Mucosa of rectum (tissue), 2 donors: Measurements from ENCODE around the gene FAM20C.

Source experiments
- H3K27ac ChIP-seq, 2 donors: one replicate each; pipeline ENCODE4 v1.7.0; 2013; ENCODE audit warnings: inconsistent platforms in 2 of 2, low read depth in 2 of 2, low read length in 2 of 2
- H3K27me3 ChIP-seq, 2 donors: one replicate each; pipeline ENCODE4 v1.7.0; 2013; ENCODE audit warnings: low read length in 2 of 2; ENCODE audit not compliant: control insufficient read depth in 2 of 2, insufficient read depth in 2 of 2
- H3K36me3 ChIP-seq, 2 donors: one replicate each; pipeline ENCODE4 v1.7.0; 2013; ENCODE audit warnings: low read length in 2 of 2; ENCODE audit not compliant: control insufficient read depth in 2 of 2, insufficient read depth in 2 of 2
- H3K4me1 ChIP-seq, 2 donors: one replicate each; pipeline ENCODE4 v1.7.0; 2013; ENCODE audit warnings: low read length in 2 of 2, mild to moderate bottlenecking in 1 of 2; ENCODE audit not compliant: control insufficient read depth in 2 of 2, insufficient read depth in 2 of 2
- H3K4me3 ChIP-seq, 2 donors: one replicate each; pipeline ENCODE4 v1.7.0; 2013; ENCODE audit warnings: low read length in 2 of 2
- H3K9ac ChIP-seq, 2 donors: one replicate each; pipeline ENCODE4 v1.7.0; 2013; ENCODE audit warnings: low read length in 2 of 2, low read depth in 1 of 2, mild to moderate bottlenecking in 1 of 2
- H3K9me3 ChIP-seq, 2 donors: one replicate each; pipeline ENCODE4 v1.7.0; 2013; ENCODE audit warnings: low read length in 2 of 2; ENCODE audit not compliant: control insufficient read depth in 2 of 2
- donor health status: healthy.
- donor health status: Normal muscosa, but diverticular disease.

Gene FAM20C

GRCh38 chr7:167090-167855 is 25.1 kb upstream of the FAM20C start:
- peak overlapping the region in 1 of 2 donors; percentile 1 for H3K27ac ChIP-seq
- H3K36me3 ChIP-seq, result no peaks in the 10 kb centered on the region
- H3K9me3 ChIP-seq, result no peaks in the 10 kb centered on the region
- no peak overlapping the region for H3K9ac ChIP-seq
- peaks cover 0 to 11% of the 10 kb centered on the region in 2 donors for H3K27me3 ChIP-seq
- no peak overlapping the region for H3K4me3 ChIP-seq
- H3K4me1 ChIP-seq, result peaks cover 16 to 21% of the 10 kb centered on the region in 2 donors

DNA sequence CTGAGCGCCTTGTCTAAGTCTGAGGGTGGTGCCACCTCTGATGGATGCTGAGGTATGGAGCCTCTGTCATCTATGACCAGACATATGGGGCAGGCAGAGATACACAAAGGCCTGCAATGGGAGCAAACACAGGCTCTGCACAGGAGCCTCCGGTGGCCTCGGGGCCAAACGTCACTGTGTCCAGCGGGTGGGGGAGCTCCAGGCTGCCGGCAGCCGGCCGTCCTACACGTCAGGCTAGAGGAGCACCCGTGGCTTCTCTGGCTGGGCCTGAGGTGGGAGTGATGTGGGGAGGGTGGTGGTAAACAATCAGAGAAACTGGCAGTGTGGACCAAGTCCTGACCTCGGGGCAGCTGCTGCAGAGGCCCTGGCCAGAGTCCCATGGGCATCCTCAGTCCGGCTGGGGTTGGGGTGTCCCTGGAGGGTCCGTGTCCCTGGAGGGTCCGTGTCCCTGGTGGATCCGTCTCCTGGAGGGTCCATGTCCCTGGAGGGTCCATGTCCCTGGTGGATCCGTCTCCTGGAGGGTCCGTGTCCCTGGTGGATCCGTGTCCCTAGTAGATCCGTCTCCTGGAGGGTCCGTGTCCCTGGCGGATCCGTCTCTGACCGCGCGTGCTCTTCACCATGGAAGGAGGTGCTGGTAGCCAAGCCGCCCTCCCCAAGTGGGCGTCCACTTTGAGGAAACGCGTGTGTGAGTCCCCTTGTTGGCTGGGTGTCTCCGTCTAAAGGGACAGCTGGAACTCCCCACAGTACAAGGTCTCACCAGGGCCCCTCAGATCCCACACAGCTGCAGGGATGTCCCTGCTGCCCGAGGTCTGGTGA is 24.2 kb upstream of the FAM20C start:
- Histone ChIP-seq H3K27ac (no peak overlapping the region), H3K9ac (no peak overlapping the region), H3K36me3 (no peaks in the 10 kb centered on the region), H3K4me1 (peaks cover 16 to 21% of the 10 kb centered on the region in 2 donors), H3K27me3 (peaks cover 0 to 7% of the 10 kb centered on the region in 2 donors), H3K4me3 (no peak overlapping the region), H3K9me3 (no peaks in the 10 kb centered on the region)

- Histone ChIP-seq H3K4me1 (peaks cover 12 to 16% of the 10 kb centered on the region in 2 donors), H3K27me3 (no peaks in the 10 kb centered on the region), H3K9me3 (no peaks in the 10 kb centered on the region), H3K4me3 (no peak overlapping the region), H3K27ac (no peak overlapping the region), H3K9ac (no peak overlapping the region), H3K36me3 (no peaks in the 10 kb centered on the region)
Measured at GRCh38 chr7:169276-170172, 22.8 kb upstream of the FAM20C start.

DNA sequence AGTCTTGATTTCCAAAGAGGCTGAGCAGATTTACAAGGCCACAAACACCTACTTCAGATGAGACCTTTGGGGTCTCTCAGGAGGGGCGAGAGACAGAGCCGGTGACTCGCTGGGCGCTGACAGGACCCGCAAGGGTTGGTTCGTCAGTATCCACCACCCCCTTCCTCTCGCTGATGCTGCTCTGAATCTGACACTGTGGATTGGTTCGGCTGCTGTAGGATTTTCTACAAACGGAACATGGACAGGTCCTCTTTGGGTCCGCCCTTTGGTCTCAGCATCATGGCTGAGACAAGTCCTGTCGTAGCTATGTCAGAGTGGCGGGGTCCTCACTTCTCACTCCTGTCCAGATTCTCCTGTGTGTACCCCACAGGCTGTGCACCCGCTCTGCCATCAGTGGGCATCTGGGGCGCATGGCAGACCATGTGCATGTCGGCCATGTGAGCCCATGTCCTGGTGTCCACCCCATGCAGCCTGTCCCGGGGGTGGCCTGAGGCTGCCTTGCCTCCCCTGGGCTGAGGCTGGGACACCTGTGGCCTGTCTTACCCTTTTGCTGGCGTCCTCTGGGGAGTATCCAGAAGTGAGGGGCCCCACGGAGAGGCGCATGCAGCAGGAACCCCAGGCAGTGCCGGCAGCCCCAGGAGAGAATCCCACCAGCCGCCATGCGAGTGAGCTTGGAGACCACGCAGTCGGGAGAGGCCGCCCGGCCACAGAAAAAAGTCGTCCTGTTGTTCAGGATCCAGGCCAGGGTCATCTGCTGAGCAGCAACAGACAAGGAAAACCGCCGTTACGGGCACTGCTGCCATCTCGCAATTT is 21.6 kb upstream of the FAM20C start:
- Histone ChIP-seq H3K27ac (no peak overlapping the region), H3K4me3 (no peak overlapping the region), H3K36me3 (no peaks in the 10 kb centered on the region), H3K9ac (no peak overlapping the region), H3K4me1 (peaks cover under 1 to 7% of the 10 kb centered on the region in 2 donors), H3K27me3 (no peaks in the 10 kb centered on the region), H3K9me3 (no peaks in the 10 kb centered on the region)

- Histone ChIP-seq H3K4me3 (no peak overlapping the region), H3K4me1 (peaks cover 0 to 3% of the 10 kb centered on the region in 2 donors), H3K9ac (no peak overlapping the region), H3K36me3 (no peaks in the 10 kb centered on the region), H3K9me3 (no peaks in the 10 kb centered on the region), H3K27ac (no peak overlapping the region), H3K27me3 (no peaks in the 10 kb centered on the region)
Measured at GRCh38 chr7:171364-171904, 20.9 kb upstream of the FAM20C start.

- Histone ChIP-seq H3K27ac (no peak overlapping the region), H3K4me3 (no peak overlapping the region), H3K9ac (no peak overlapping the region), H3K27me3 (no peaks in the 10 kb centered on the region), H3K4me1 (no peaks in the 10 kb centered on the region), H3K36me3 (no peaks in the 10 kb centered on the region), H3K9me3 (no peaks in the 10 kb centered on the region)
Measured at GRCh38 chr7:171912-172515, 20.4 kb upstream of the FAM20C start.

DNA sequence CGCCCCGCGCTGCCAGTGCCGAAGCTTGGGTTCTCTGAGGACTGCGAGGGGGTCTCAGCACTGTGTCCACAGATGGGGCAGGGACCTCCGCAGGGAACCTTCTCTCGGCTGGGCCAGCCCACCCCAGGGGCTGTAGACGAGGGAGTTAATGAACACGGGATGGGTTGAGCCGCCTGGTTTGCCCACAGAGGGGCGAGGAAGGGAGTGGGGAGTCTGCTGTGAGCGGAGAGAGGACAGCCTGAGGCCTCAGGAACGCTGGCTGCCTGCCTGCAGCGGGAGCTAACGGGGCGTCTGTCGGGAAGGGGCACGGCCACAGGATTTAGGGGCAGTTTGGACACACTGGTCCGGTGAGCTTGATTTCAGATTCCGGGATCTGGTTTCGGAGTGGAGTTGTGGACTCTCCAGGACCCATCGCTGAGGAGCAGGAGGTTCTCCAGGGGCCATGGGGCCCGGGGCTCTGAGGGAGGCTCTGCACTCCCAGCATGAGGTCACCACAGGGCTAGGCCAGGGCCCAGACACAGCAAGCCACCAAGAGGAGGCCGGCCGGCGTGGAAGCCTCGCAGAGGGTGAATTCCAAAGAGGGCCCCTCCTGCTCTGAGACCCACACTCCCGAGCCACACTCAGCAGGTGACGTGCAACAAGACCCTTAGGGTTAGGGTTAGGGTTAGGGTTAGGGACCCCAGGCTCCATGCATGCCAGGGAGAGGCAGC is 19.0 kb upstream of the FAM20C start:
- H3K9me3 ChIP-seq, result no peaks in the 10 kb centered on the region
- no peak overlapping the region for H3K27ac ChIP-seq
- no peaks in the 10 kb centered on the region for H3K4me1 ChIP-seq
- no peaks in the 10 kb centered on the region for H3K36me3 ChIP-seq
- H3K4me3 ChIP-seq, result no peak overlapping the region
- no peak overlapping the region for H3K9ac ChIP-seq
- no peaks in the 10 kb centered on the region for H3K27me3 ChIP-seq

GRCh38 chr7:174716-175115 is 17.7 kb upstream of the FAM20C start:
- no peaks in the 10 kb centered on the region for H3K27me3 ChIP-seq
- no peak overlapping the region for H3K27ac ChIP-seq
- H3K9ac ChIP-seq, result no peak overlapping the region
- no peaks in the 10 kb centered on the region for H3K36me3 ChIP-seq
- no peaks in the 10 kb centered on the region for H3K9me3 ChIP-seq
- H3K4me1 ChIP-seq, result peaks cover 0 to 4% of the 10 kb centered on the region in 2 donors
- H3K4me3 ChIP-seq, result no peak overlapping the region
